ENCODE measurements around the gene MTO1.
"Not testable (repeated sequence)": the region's sequence is repeated elsewhere in the genome, so short reads cannot be mapped to it uniquely, and the experiment has no call there.

The MTO1 gene

DNA sequence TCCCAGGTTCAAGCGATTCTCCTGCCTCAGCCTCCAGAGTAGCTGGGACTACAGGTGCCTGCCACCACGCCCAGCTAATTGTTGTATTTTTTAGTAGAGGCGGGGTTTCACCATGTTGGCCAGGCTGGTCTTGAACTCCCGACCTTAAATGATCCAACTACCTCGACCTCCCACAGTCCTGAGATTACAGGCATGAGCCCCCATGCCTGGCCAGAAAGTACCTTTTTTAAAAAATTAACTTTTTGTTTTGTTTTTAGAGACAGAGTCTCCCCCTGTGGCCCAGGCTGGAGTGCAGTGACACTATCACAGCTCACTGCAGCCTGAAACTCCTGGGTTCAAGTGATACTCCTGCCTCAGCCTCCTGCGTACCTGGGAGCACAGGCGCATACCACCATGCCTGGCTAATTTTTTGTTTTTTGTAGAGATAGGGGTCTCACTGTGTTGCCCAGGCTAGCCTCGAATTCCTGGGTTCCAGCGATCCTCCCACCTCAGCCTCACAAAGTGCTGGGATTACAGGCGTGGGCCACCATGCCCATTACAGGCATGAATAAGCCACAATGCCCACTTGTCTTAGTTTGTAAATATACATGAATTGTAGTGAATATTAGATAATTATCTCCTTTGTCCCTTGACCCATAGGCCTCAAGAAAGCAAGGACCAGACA lies 76.7 kb downstream of the MTO1 start:
- Histone ChIP-seq H3K27me3 (ENCODE audit: low read length) (no peaks in the 10 kb centered on the region), H3K4me2 (ENCODE audit: low read depth, low read length, poor library complexity, severe bottlenecking) (no peak overlapping the region), H4K20me1 (ENCODE audit: low read depth, low read length) (no peaks in the 10 kb centered on the region), H3K9me2 (replicated peaks; ENCODE audit: insufficient read depth, low read length) (no peaks in the 10 kb centered on the region), H3K79me2 (ENCODE audit: insufficient read depth, low read length) (no peaks in the 10 kb centered on the region), H2AFZ (ENCODE audit: low read depth, low read length, severe bottlenecking) (no peak overlapping the region), H3K9me3 (ENCODE audit: insufficient read depth, low read length) (no peaks in the 10 kb centered on the region), H3K36me3 (ENCODE audit: low read length) (no peaks in the 10 kb centered on the region), H3K9ac (ENCODE audit: low read length) (no peak overlapping the region), H3K27ac (ENCODE audit: low read depth, low read length) (no peak overlapping the region), H3F3A (ENCODE audit: insufficient read depth) (no peaks in the 10 kb centered on the region), H3K4me3 (ENCODE audit: insufficient read depth, low read length, poor library complexity, severe bottlenecking) (no peak overlapping the region)
- TF ChIP-seq EZH2phosphoT487 (conservative IDR thresholded peaks at IDR 0.05; ENCODE audit: low read length): no peak

DNA sequence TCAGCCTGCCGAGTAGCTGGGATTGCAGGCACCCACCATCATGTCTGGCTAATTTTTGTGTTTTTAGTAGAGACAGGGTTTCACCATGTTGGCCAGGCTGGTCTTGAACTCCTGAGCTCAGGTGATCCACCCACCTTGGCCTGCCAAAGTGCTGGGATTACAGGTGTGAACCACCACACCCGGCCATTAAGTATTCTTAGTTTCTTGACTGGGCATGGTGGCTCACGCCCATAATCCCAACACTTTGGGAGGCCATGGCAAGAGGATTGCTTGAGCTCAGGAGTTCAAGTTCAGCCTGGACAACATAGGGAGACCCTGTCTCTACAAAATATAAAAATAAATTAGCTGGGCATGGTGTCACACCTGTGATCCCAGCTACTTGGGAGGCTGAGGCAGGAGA lies 80.9 kb downstream of the MTO1 start:
- not testable (repeated sequence) for H3K9me2 ChIP-seq (replicated peaks; ENCODE audit: insufficient read depth, low read length); H3K4me2 ChIP-seq (ENCODE audit: low read depth, low read length, poor library complexity, severe bottlenecking); H3K4me3 ChIP-seq (ENCODE audit: insufficient read depth, low read length, poor library complexity, severe bottlenecking); H2AFZ ChIP-seq (ENCODE audit: low read depth, low read length, severe bottlenecking); H4K20me1 ChIP-seq (ENCODE audit: low read depth, low read length); H3K27ac ChIP-seq (ENCODE audit: low read depth, low read length); H3F3A ChIP-seq (ENCODE audit: insufficient read depth); H3K27me3 ChIP-seq (ENCODE audit: low read length); H3K9ac ChIP-seq (ENCODE audit: low read length); H3K79me2 ChIP-seq (ENCODE audit: insufficient read depth, low read length); H3K9me3 ChIP-seq (ENCODE audit: insufficient read depth, low read length); H3K36me3 ChIP-seq (ENCODE audit: low read length)

DNA sequence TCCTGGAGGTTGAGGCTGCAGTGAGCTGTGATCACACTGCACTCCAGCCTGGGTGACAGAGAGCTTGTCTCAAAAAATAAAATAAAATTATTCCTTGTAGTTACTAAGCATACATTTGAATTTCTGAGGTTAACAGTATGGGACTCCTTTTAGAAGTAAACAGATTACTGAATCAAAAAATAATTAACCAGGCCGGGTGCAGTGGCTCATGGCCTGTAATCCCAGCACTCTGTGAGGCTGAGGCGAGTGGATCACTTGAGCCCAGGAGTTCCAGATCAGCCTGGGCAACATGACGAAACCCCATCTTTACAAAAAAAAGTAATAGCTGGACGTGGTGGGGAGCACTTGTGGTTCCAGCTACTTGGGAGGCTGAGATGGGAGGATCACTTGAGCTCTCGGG lies 81.4 kb downstream of the MTO1 start:
- Histone ChIP-seq H4K20me1 (ENCODE audit: low read depth, low read length) (no peaks in the 10 kb centered on the region), H3K27me3 (ENCODE audit: low read length) (no peaks in the 10 kb centered on the region), H3K4me3 (ENCODE audit: insufficient read depth, low read length, poor library complexity, severe bottlenecking) (no peak overlapping the region), H3K9me2 (replicated peaks; ENCODE audit: insufficient read depth, low read length) (no peaks in the 10 kb centered on the region), H3K36me3 (ENCODE audit: low read length) (no peaks in the 10 kb centered on the region), H3K9ac (ENCODE audit: low read length) (no peak overlapping the region), H3F3A (ENCODE audit: insufficient read depth) (no peaks in the 10 kb centered on the region), H3K79me2 (ENCODE audit: insufficient read depth, low read length) (no peaks in the 10 kb centered on the region), H3K27ac (ENCODE audit: low read depth, low read length) (no peak overlapping the region), H3K9me3 (ENCODE audit: insufficient read depth, low read length) (no peaks in the 10 kb centered on the region), H2AFZ (ENCODE audit: low read depth, low read length, severe bottlenecking) (no peak overlapping the region), H3K4me2 (ENCODE audit: low read depth, low read length, poor library complexity, severe bottlenecking) (no peak overlapping the region)
- TF ChIP-seq, protein P1, sequence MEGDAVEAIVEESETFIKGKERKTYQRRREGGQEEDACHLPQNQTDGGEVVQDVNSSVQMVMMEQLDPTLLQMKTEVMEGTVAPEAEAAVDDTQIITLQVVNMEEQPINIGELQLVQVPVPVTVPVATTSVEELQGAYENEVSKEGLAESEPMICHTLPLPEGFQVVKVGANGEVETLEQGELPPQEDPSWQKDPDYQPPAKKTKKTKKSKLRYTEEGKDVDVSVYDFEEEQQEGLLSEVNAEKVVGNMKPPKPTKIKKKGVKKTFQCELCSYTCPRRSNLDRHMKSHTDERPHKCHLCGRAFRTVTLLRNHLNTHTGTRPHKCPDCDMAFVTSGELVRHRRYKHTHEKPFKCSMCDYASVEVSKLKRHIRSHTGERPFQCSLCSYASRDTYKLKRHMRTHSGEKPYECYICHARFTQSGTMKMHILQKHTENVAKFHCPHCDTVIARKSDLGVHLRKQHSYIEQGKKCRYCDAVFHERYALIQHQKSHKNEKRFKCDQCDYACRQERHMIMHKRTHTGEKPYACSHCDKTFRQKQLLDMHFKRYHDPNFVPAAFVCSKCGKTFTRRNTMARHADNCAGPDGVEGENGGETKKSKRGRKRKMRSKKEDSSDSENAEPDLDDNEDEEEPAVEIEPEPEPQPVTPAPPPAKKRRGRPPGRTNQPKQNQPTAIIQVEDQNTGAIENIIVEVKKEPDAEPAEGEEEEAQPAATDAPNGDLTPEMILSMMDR (IDR thresholded peaks at IDR 0.05; ENCODE audit: insufficient read depth, low read length, poor library complexity, severe bottlenecking): no peak
- TF ChIP-seq EZH2phosphoT487 (conservative IDR thresholded peaks at IDR 0.05; ENCODE audit: low read length): no peak

DNA sequence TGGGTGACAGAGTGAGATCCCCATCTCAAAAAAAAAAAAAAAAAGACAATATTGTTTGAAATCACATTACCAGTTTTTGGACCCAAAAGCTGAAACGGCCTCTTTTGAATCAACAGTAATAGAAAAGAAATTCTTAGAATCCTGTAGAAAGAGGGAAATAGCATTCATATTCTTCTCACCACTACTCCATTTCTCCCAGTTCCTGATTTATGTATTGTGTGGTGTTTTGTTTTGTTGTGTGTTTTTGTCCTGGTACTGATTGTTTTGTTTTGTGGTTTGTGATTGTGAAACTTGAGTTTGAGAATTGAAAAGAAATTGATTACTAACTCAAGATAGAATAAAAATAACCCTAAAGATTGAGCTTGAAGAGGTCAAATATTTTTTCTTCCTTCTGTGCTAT lies 85.5 kb downstream of the MTO1 start:
- Histone ChIP-seq H3K9me3 (ENCODE audit: insufficient read depth, low read length) (no peaks in the 10 kb centered on the region), H3F3A (ENCODE audit: insufficient read depth) (no peaks in the 10 kb centered on the region), H3K4me3 (ENCODE audit: insufficient read depth, low read length, poor library complexity, severe bottlenecking) (no peak overlapping the region), H3K36me3 (ENCODE audit: low read length) (no peaks in the 10 kb centered on the region), H4K20me1 (ENCODE audit: low read depth, low read length) (no peaks in the 10 kb centered on the region), H3K27ac (ENCODE audit: low read depth, low read length) (no peak overlapping the region), H3K9me2 (replicated peaks; ENCODE audit: insufficient read depth, low read length) (no peaks in the 10 kb centered on the region), H3K4me2 (ENCODE audit: low read depth, low read length, poor library complexity, severe bottlenecking) (no peak overlapping the region), H2AFZ (ENCODE audit: low read depth, low read length, severe bottlenecking) (no peak overlapping the region), H3K9ac (ENCODE audit: low read length) (no peak overlapping the region), H3K27me3 (ENCODE audit: low read length) (no peaks in the 10 kb centered on the region), H3K79me2 (ENCODE audit: insufficient read depth, low read length) (no peaks in the 10 kb centered on the region)
- TF ChIP-seq, protein P1 (IDR thresholded peaks at IDR 0.05; ENCODE audit: insufficient read depth, low read length, poor library complexity, severe bottlenecking): no peak
- TF ChIP-seq EZH2phosphoT487 (conservative IDR thresholded peaks at IDR 0.05; ENCODE audit: low read length): no peak

Data from SU-DHL-6 (cell line).